Motor neuron (in vitro differentiated cells): ENCODE data around the gene SLC12A7. TPM values are rescaled to one million over a fixed set of nuclear protein-coding genes. Genes with fewer than 3 reads are reported as not detected.
A peak's percentile ranks its signal among the peaks of the same experiment; 100 is the strongest.
"Not testable (repeated sequence)": the region's sequence is repeated elsewhere in the genome, so short reads cannot be mapped to it uniquely, and the experiment has no call there.

Source experiments
- ATAC-seq, 8 experiments: fragments of 200-7000 bp; cut with Tn5 transposase; replicated peaks in 6 of 8; 2 replicates each; pipeline ENCODE4 v1.8.0; 2021; ENCODE audit warnings: mild to moderate bottlenecking in 8 of 8, moderate library complexity in 8 of 8
- H3K27ac ChIP-seq, 2 donors: fragments of 250-450 bp; sonication (Bioruptor Pico); 2 replicates each; pipeline ENCODE4 v1.9.0; 2021; ENCODE audit warnings: antibody characterized with exemption in 2 of 2, mild to moderate bottlenecking in 2 of 2, moderate library complexity in 1 of 2
- H3K4me1 ChIP-seq, 2 donors: fragments of 250-450 bp; sonication (Bioruptor Pico); replicated peaks in 1 of 2; 2 replicates each; pipeline ENCODE4 v1.6.1; 2021; ENCODE audit warnings: antibody characterized with exemption in 2 of 2, mild to moderate bottlenecking in 2 of 2, moderate library complexity in 1 of 2
- H3K4me3 ChIP-seq, 5 donors: fragments of 250-450 bp; sonication (Bioruptor Pico); 2 replicates each; pipeline ENCODE4 v1.9.0; 2021; ENCODE audit warnings: antibody characterized with exemption in 5 of 5, mild to moderate bottlenecking in 5 of 5, moderate library complexity in 4 of 5
- whole genome bisulfite sequencing, 10 experiments: fragments of 450-650 bp; shearing (Covaris generic); methylation state at CpG; one replicate each; pipeline ENCODE4 v1.0.0; 2022; 5-methylcytosine and 5-hydroxymethylcytosine counted together
- in situ Hi-C, 9 experiments: fragments of 400-800 bp; cut with MboI; loops; one replicate each; pipeline ENCODE4 v1.15.0; 2021; ENCODE audit warnings: low sequenced_read_pairs in 9 of 9, low pct_unique_long_range_greater_than_20kb in 2 of 9; ENCODE audit not compliant: unreplicated experiment in 9 of 9
- total RNA-seq, 8 experiments: library from RNA; unstranded; fragments of 300-600 nt; gene quantifications; 2 replicates each; pipeline versions ENCODE4 v1.2.3 to v1.2.4, GENCODE V29; 2022

The SLC12A7 gene
- total RNA-seq, 8 experiments from 2014 or later, result 2.0 to 14.4 (median 6.7) TPM

GRCh38 chr5:1104327-1105006, 7.4 kb downstream of the SLC12A7 start:
- in situ Hi-C loops, result no loop called here
- Histone ChIP-seq H3K4me3 (no peak overlapping the region), H3K27ac (no peak overlapping the region), H3K4me1 (peaks cover 31 to 72% of the 10 kb centered on the region in 2 donors)
- no peak for ATAC-seq
- WGBS, 10 experiments, result 90 to 100% methylated on average over 2 to 3 of the region's 27 CpGs; no CpG with 5 or more reads in 8 of the 10 experiments

GRCh38 chr5:1103505-1104326, 8.1 kb downstream of the SLC12A7 start:
- ATAC-seq, result peak; percentile 6 to 60 (median 20)

GRCh38 chr5:1103093-1103492, 8.8 kb downstream of the SLC12A7 start:
- peak in 5 of 8 experiments; percentile 15 to 61 (median 53) for ATAC-seq
- in situ Hi-C loops, result no loop called here
- Histone ChIP-seq H3K27ac (no peak overlapping the region), H3K4me1 (peaks cover 35 to 79% of the 10 kb centered on the region in 2 donors), H3K4me3 (no peak overlapping the region)
- 80 to 86% (median 81%) methylated on average over 1 to 7 of the region's 11 CpGs; no CpG with 5 or more reads in 5 of the 10 experiments for WGBS, 10 experiments

More at GRCh38 chr5:1103505-1104326, 8.1 kb downstream of the SLC12A7 start:
- H3K27ac ChIP-seq, result no peak overlapping the region
- peaks cover 34 to 79% of the 10 kb centered on the region in 2 donors for H3K4me1 ChIP-seq
- H3K4me3 ChIP-seq, result no peak overlapping the region
- 50 to 96% (median 86%) methylated on average over 2 to 7 of the region's 33 CpGs; no CpG with 5 or more reads in 4 of the 10 experiments for WGBS, 10 experiments
- in situ Hi-C loops, result no loop called here

GRCh38 chr5:1101961-1102713, 9.7 kb downstream of the SLC12A7 start:
- ATAC-seq, result peak; percentile 13 to 74 (median 60)
- peak overlapping the region in 1 of 2 donors; percentile 46 for H3K27ac ChIP-seq
- in situ Hi-C loops, result no loop called here
- H3K4me3 ChIP-seq, result peak overlapping the region in 2 of 5 donors; percentile 3 to 7
- WGBS, 10 experiments, result 5 to 66% (median 20%) methylated on average over 2 to 14 of the region's 23 CpGs; no CpG with 5 or more reads in 5 of the 10 experiments
- H3K4me1 ChIP-seq, result peaks cover 43 to 82% of the 10 kb centered on the region in 2 donors

- ATAC-seq, result no peak
- in situ Hi-C loops, result no loop called here
- H3K27ac ChIP-seq, result peak overlapping the region in 1 of 2 donors; percentile 43
- 55 to 88% (median 68%) methylated on average over 1 to 8 of the region's 33 CpGs; no CpG with 5 or more reads in 4 of the 10 experiments for WGBS, 10 experiments
- peaks cover 41 to 74% of the 10 kb centered on the region in 2 donors for H3K4me1 ChIP-seq
- H3K4me3 ChIP-seq, result no peak overlapping the region
Measured at GRCh38 chr5:1100664-1101574, 10.9 kb downstream of the SLC12A7 start.

GRCh38 chr5:1099926-1100663, 11.8 kb downstream of the SLC12A7 start:
- no peak for ATAC-seq
- peaks cover 41 to 65% of the 10 kb centered on the region in 2 donors for H3K4me1 ChIP-seq

GRCh38 chr5:1098986-1099597, 12.8 kb downstream of the SLC12A7 start:
- 62 to 80% (median 79%) methylated on average over 2 to 7 of the region's 28 CpGs; no CpG with 5 or more reads in 6 of the 10 experiments for WGBS, 10 experiments
- in situ Hi-C loops, result no loop called here
- no peak overlapping the region for H3K27ac ChIP-seq
- ATAC-seq, result no peak
- no peak overlapping the region for H3K4me3 ChIP-seq
- H3K4me1 ChIP-seq, result peaks cover 41 to 65% of the 10 kb centered on the region in 2 donors

More at GRCh38 chr5:1099926-1100663, 11.8 kb downstream of the SLC12A7 start:
- Histone ChIP-seq H3K27ac (peak overlapping the region in 1 of 2 donors; percentile 35), H3K4me3 (no peak overlapping the region)
- WGBS, 10 experiments, result 60 to 80% (median 61%) methylated on average over 2 to 24 of the region's 48 CpGs; no CpG with 5 or more reads in 5 of the 10 experiments
- in situ Hi-C loops, result no loop called here

- in situ Hi-C loops, H3K27ac ChIP-seq, H3K4me3 ChIP-seq, ATAC-seq: not testable (repeated sequence)
- peaks cover 41 to 55% of the 10 kb centered on the region in 2 donors for H3K4me1 ChIP-seq
- WGBS, 10 experiments, result 80% methylated on average over 3 of the region's 7 CpGs; no CpG with 5 or more reads in 9 of the 10 experiments
Measured at GRCh38 chr5:1097988-1098385, 13.9 kb downstream of the SLC12A7 start.

GRCh38 chr5:1097381-1097987, 14.4 kb downstream of the SLC12A7 start:
- H3K4me3 ChIP-seq, result no peak overlapping the region
- in situ Hi-C loops, result no loop called here
- no peak overlapping the region for H3K27ac ChIP-seq
- peaks cover 36 to 50% of the 10 kb centered on the region in 2 donors for H3K4me1 ChIP-seq
- peak in 1 of 8 experiments; percentile 21 for ATAC-seq
- WGBS, 10 experiments, result 7 to 100% (median 80%) methylated on average over 1 to 8 of the region's 22 CpGs; no CpG with 5 or more reads in 3 of the 10 experiments

GRCh38 chr5:1096838-1097237, 15.0 kb downstream of the SLC12A7 start:
- H3K4me1 ChIP-seq, result peaks cover 29 to 44% of the 10 kb centered on the region in 2 donors
- in situ Hi-C loops, result no loop called here
- no peak overlapping the region for H3K27ac ChIP-seq
- 60 to 100% (median 76%) methylated on average over 1 to 2 of the region's 10 CpGs; no CpG with 5 or more reads in 6 of the 10 experiments for WGBS, 10 experiments
- H3K4me3 ChIP-seq, result no peak overlapping the region
- no peak for ATAC-seq

- ATAC-seq, result no peak
- 30 to 95% (median 55%) methylated on average over 2 to 6 of the region's 11 CpGs; no CpG with 5 or more reads in 4 of the 10 experiments for WGBS, 10 experiments
- H3K4me1 ChIP-seq, result peaks cover 22 to 35% of the 10 kb centered on the region in 2 donors
- no peak overlapping the region for H3K27ac ChIP-seq
- in situ Hi-C loops, result no loop called here
- H3K4me3 ChIP-seq, result no peak overlapping the region
Measured at GRCh38 chr5:1095990-1096363, 15.9 kb downstream of the SLC12A7 start.
